HEK293T (cell line): Measurements from ENCODE around the gene TMEM87A.

Experiments used
- ARNT ChIP-seq: fragments of 450-650 bp; IDR thresholded peaks from 2 replicates; pipeline ENCODE4 v1.6.1; 2017; ENCODE audit warnings: mild to moderate bottlenecking
- BHLHE40 ChIP-seq: fragments of 450-650 bp; IDR thresholded peaks from 2 replicates; pipeline ENCODE4 v1.6.1; 2016; ENCODE audit warnings: mild to moderate bottlenecking, moderate library complexity, borderline replicate concordance
- CTBP1 ChIP-seq: fragments of 450-650 bp; IDR thresholded peaks from 2 replicates; pipeline ENCODE4 v1.6.1; 2016; ENCODE audit warnings: borderline replicate concordance
- ELF4 ChIP-seq: fragments of 450-650 bp; IDR thresholded peaks from 2 replicates; pipeline ENCODE4 v1.6.1; 2017; ENCODE audit warnings: antibody characterized with exemption
- FOXA1 ChIP-seq: fragments of 450-650 bp; IDR thresholded peaks from 2 replicates; pipeline ENCODE4 v1.6.1; 2016; ENCODE audit warnings: mild to moderate bottlenecking
- FOXK2 ChIP-seq: fragments of 450-650 bp; IDR thresholded peaks from 2 replicates; pipeline ENCODE4 v1.6.1; 2016; ENCODE audit warnings: mild to moderate bottlenecking
- FOXM1 ChIP-seq: fragments of 450-650 bp; IDR thresholded peaks from 2 replicates; pipeline ENCODE4 v1.6.1; 2017; ENCODE audit warnings: mild to moderate bottlenecking, borderline replicate concordance
- HDGF ChIP-seq: fragments of 450-650 bp; IDR thresholded peaks from 2 replicates; pipeline ENCODE4 v1.6.1; 2017; ENCODE audit warnings: antibody characterized with exemption, borderline replicate concordance
- L3MBTL2 ChIP-seq: fragments of 450-650 bp; conservative IDR thresholded peaks from 2 replicates; pipeline ENCODE4 v1.6.1; 2016; ENCODE audit warnings: mild to moderate bottlenecking
- PKNOX1 ChIP-seq: fragments of 450-650 bp; IDR thresholded peaks from 2 replicates; pipeline ENCODE4 v1.6.1; 2016
- SP1 ChIP-seq: fragments of 450-650 bp; IDR thresholded peaks from 2 replicates; pipeline ENCODE4 v1.6.1; 2017
- SUZ12 ChIP-seq: fragments of 450-650 bp; IDR thresholded peaks from 2 replicates; pipeline ENCODE4 v1.6.1; 2016; ENCODE audit warnings: mild to moderate bottlenecking
- TARDBP ChIP-seq: fragments of 450-650 bp; IDR thresholded peaks from 2 replicates; pipeline ENCODE4 v1.6.1; 2016
- ZNF384 ChIP-seq: fragments of 450-650 bp; IDR thresholded peaks from 2 replicates; pipeline ENCODE4 v1.6.1; 2016

GRCh38 chr15:42282344-42282743 lies 9.1 kb upstream of the TMEM87A start:
- TF ChIP-seq FOXM1 (no peak), ARNT (no peak), BHLHE40 (no peak), TARDBP (no peak), FOXA1 (no peak), ZNF384 (no peak), FOXK2 (no peak), SUZ12 (no peak), SP1 (no peak), HDGF (no peak), PKNOX1 (no peak), ELF4 (no peak), CTBP1 (no peak), L3MBTL2 (no peak)
